Kidney (tissue), 22 donors: Measurements from ENCODE around the gene ANKRA2. TPM values are rescaled to one million over a fixed set of nuclear protein-coding genes. Genes with fewer than 3 reads are reported as not detected.

Source experiments
- DNase-seq, 5 donors: peaks; one replicate each; pipeline ENCODE4 v3.0.0-alpha.2; 2013 to 2020
- FAIRE-seq: peaks from 2 replicates; lab custom pipeline; 2012; peaks lifted over from hg19 to GRCh38; lab: Jason Lieb, UNC
- H3K27ac ChIP-seq, 2 donors: one replicate each; pipeline ENCODE4 v1.7.0; 2013; ENCODE audit warnings: low read depth in 2 of 2, low read length in 2 of 2, inconsistent platforms in 1 of 2
- H3K27me3 ChIP-seq: one replicate; pipeline ENCODE4 v1.7.1; 2013; ENCODE audit warnings: low read length, inconsistent platforms; ENCODE audit not compliant: control insufficient read depth, insufficient read depth
- H3K36me3 ChIP-seq, 3 donors: one replicate each; pipeline versions ENCODE4 v1.7.0 to v1.7.1; 2013; ENCODE audit warnings: low read length in 3 of 3, control low read depth in 1 of 3, inconsistent platforms in 1 of 3; ENCODE audit not compliant: insufficient read depth in 3 of 3, control insufficient read depth in 2 of 3
- H3K4me1 ChIP-seq, 3 donors: one replicate each; pipeline versions ENCODE4 v1.7.0 to v1.7.1; 2013; ENCODE audit warnings: low read length in 3 of 3, inconsistent platforms in 1 of 3, low read depth in 1 of 3; ENCODE audit not compliant: control insufficient read depth in 2 of 3, insufficient read depth in 2 of 3
- H3K4me3 ChIP-seq, 3 donors: one replicate each; pipeline versions ENCODE4 v1.7.0 to v1.8.1; 2013; ENCODE audit warnings: low read length in 3 of 3, control low read depth in 1 of 3, inconsistent platforms in 1 of 3
- H3K9ac ChIP-seq, 3 donors: one replicate each; pipeline versions ENCODE4 v1.7.0 to v1.7.1; 2013; ENCODE audit warnings: low read length in 3 of 3, control low read depth in 1 of 3, inconsistent platforms in 1 of 3
- H3K9me3 ChIP-seq, 3 donors: one replicate each; pipeline versions ENCODE4 v1.7.0 to v1.7.1; 2013; ENCODE audit warnings: low read length in 3 of 3, control low read depth in 1 of 3, inconsistent platforms in 1 of 3; ENCODE audit not compliant: control insufficient read depth in 2 of 3, insufficient read depth in 1 of 3
- intact Hi-C: fragments of 100-400 bp; cut with DNase I; formaldehyde crosslinking; loops from one replicate; pipeline ENCODE4 v1.11.1; 2022
- long read RNA-seq, 10 donors: library from polyadenylated mRNA in 1 of 10; unstranded in 1 of 10; transcript quantifications; one replicate each; pipeline ENCODE4 v2.0.0 and lab custom pipeline, GENCODE V29; 2021 to 2026
- polyA plus RNA-seq: library from polyadenylated mRNA; stranded (reverse); fragments of 350-450 nt; fragmentation: Illumina TruSeq; extraction: RNeasy Lipid Tissue Mini Kit (QIAGEN cat#74804); gene quantifications from one replicate; pipeline ENCODE4 v1.2.3, GENCODE V29; 2014; ENCODE audit warnings: low read depth, low replicate concordance; ENCODE audit not compliant: insufficient read depth
- total RNA-seq: library from RNA; stranded (reverse); fragmentation: NEBNext Ultra II Directional; extraction: Animal tissue kit (Norgen Biotek cat#: 25700); gene quantifications from one replicate; pipeline ENCODE4 v1.2.1, GENCODE V29; 2021
- TF ChIP-seq, protein P1 (sequence below): IDR thresholded peaks from 3 replicates; pipeline ENCODE4 v1.5.1; 2012; ENCODE audit warnings: mild to moderate bottlenecking, moderate library complexity, borderline replicate concordance; ENCODE audit not compliant: insufficient read depth; ENCODE audit errors: extremely low read depth
- donor health status: control.
- donor health status: control.
- donor health status: control.
- donor health status: control.
- donor health status: control.
- donor health status: DM: yes; HTN: yes; CAD: no.
- donor health status: Normal renal cell carcinoma (clear cell type).

ANKRA2 gene, protein sequence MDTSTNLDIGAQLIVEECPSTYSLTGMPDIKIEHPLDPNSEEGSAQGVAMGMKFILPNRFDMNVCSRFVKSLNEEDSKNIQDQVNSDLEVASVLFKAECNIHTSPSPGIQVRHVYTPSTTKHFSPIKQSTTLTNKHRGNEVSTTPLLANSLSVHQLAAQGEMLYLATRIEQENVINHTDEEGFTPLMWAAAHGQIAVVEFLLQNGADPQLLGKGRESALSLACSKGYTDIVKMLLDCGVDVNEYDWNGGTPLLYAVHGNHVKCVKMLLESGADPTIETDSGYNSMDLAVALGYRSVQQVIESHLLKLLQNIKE
- total RNA-seq (22.3 TPM), polyA plus RNA-seq (8.4 TPM)
- long read RNA-seq, donor 1, transcript ANKRA2-201 (9 exons, 2,063 nt): major isoform, 6 of 11 reads
- long read RNA-seq, donor 1, partial matches to known transcripts: 0 of 11 reads
- long read RNA-seq, donor 1, other reads (novel, unspliced or antisense): 0 of 11 reads
- long read RNA-seq, donor 2, transcript ANKRA2-208 (4 exons, 1,298 nt): minor isoform, 5 of 30 reads
- long read RNA-seq, donor 2, transcript ANKRA2-205 (2 exons, 573 nt): major isoform, 16 of 30 reads
- long read RNA-seq, donor 2, partial matches to known transcripts: 0 of 30 reads
- long read RNA-seq, donor 2, other reads (novel, unspliced or antisense): 0 of 30 reads
- long read RNA-seq, donor 3, transcript ANKRA2-205 (2 exons, 573 nt): major isoform, 10 of 18 reads
- long read RNA-seq, donor 3, partial matches to known transcripts: 0 of 18 reads
- long read RNA-seq, donor 3, other reads (novel, unspliced or antisense): 0 of 18 reads
- long read RNA-seq, donor 4, transcript ANKRA2-205 (2 exons, 573 nt): major isoform, 26 of 34 reads
- long read RNA-seq, donor 4, partial matches to known transcripts: 0 of 34 reads
- long read RNA-seq, donor 4, other reads (novel, unspliced or antisense): 0 of 34 reads
- long read RNA-seq, donor 5, partial matches to known transcripts: 0 of 2 reads
- long read RNA-seq, donor 5, other reads (novel, unspliced or antisense): 0 of 2 reads
- long read RNA-seq, donor 6, transcript ANKRA2-205 (2 exons, 573 nt): major isoform, 16 of 21 reads
- long read RNA-seq, donor 6, partial matches to known transcripts: 0 of 21 reads
- long read RNA-seq, donor 6, other reads (novel, unspliced or antisense): 0 of 21 reads
- long read RNA-seq, donor 7, transcript ANKRA2-201 (9 exons, 2,063 nt): major isoform, 11 of 20 reads
- long read RNA-seq, donor 7, partial matches to known transcripts: 0 of 20 reads
- long read RNA-seq, donor 7, other reads (novel, unspliced or antisense): 8 of 20 reads
- long read RNA-seq, donor 8, transcript ANKRA2-205 (2 exons, 573 nt): major isoform, 11 of 14 reads
- long read RNA-seq, donor 8, partial matches to known transcripts: 0 of 14 reads
- long read RNA-seq, donor 8, other reads (novel, unspliced or antisense): 0 of 14 reads
- long read RNA-seq, donor 9, partial matches to known transcripts: 0 of 5 reads
- long read RNA-seq, donor 9, other reads (novel, unspliced or antisense): 0 of 5 reads
- long read RNA-seq, donor 10, transcript ANKRA2-205 (2 exons, 573 nt): major isoform, 16 of 28 reads
- long read RNA-seq, donor 10, transcript ANKRA2-206 (2 exons, 447 nt): minor isoform, 8 of 28 reads
- long read RNA-seq, donor 10, partial matches to known transcripts: 0 of 28 reads
- long read RNA-seq, donor 10, other reads (novel, unspliced or antisense): 0 of 28 reads

DNA sequence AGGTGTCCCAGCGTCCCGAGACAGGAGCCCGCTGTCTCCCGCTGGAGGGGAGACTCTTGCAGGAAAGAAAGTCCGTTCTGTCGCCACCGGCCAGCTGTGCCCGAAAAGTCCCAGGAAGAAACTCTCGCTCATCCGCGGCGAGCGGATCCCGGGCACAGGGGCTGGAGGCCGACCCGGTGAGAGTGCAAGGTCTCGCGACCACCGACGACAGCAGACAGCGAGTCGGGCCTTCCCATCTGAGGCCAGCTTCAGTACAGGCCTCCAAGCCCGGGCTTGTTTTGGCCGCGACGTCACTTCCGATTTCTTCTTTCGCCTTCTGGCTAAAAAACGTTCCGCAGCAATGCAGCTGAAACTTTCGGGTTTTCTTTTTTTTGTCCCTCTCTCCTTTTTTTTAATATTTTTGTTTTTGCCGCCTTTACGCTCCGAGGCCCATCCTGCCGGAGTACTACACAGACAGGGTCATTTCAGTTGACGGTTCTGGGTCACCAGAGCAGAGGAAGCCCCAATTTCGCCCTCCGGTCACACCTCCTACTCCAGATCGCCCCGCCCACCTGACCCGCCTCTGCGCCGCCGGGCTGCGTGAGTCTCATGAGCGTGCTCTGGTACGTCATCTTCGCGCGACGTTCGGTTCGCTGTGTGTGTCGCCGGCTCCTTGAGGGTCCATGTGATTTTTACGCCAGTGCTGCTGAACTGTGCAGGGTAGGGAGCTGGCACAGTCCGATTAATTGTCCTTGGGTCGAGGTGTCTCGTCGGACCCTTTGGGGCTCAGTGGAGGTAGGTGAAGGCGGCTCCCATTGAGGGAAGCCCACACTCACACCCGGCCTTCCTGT, at the start of gene ANKRA2, which contains the start of gene UTP15:
Gene ANKRA2, minus strand, starts transcription at position 501 of the 830 bp plus-strand sequence. CDS start 2,758 bp downstream, outside the sequence.
Gene UTP15, plus strand, starts transcription at position 605 of the 830 bp plus-strand sequence. CDS start 1,602 bp downstream, outside the sequence.
- Histone ChIP-seq H3K9ac (peak within 1 kb of the TSS; percentile 96 to 99 (median 98)), H3K27ac (peak within 1 kb of the TSS; percentile 89), H3K9me3 (no peaks in the 10 kb centered on the region), H3K4me3 (peak within 1 kb of the TSS; percentile 98 to 100 (median 99)), H3K36me3 (peaks cover 5 to 10% (median 7%) of the 10 kb centered on the region in 3 donors), H3K27me3 (no peaks in the 10 kb centered on the region), H3K4me1 (peaks cover 0 to 16% (median 9%) of the 10 kb centered on the region in 3 donors)
- no peak for FAIRE-seq
- intact Hi-C loops: no loop called here
- TF ChIP-seq, protein P1, sequence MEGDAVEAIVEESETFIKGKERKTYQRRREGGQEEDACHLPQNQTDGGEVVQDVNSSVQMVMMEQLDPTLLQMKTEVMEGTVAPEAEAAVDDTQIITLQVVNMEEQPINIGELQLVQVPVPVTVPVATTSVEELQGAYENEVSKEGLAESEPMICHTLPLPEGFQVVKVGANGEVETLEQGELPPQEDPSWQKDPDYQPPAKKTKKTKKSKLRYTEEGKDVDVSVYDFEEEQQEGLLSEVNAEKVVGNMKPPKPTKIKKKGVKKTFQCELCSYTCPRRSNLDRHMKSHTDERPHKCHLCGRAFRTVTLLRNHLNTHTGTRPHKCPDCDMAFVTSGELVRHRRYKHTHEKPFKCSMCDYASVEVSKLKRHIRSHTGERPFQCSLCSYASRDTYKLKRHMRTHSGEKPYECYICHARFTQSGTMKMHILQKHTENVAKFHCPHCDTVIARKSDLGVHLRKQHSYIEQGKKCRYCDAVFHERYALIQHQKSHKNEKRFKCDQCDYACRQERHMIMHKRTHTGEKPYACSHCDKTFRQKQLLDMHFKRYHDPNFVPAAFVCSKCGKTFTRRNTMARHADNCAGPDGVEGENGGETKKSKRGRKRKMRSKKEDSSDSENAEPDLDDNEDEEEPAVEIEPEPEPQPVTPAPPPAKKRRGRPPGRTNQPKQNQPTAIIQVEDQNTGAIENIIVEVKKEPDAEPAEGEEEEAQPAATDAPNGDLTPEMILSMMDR: no peak
- peak; percentile 99 to 100 (median 99) for DNase-seq

DNA sequence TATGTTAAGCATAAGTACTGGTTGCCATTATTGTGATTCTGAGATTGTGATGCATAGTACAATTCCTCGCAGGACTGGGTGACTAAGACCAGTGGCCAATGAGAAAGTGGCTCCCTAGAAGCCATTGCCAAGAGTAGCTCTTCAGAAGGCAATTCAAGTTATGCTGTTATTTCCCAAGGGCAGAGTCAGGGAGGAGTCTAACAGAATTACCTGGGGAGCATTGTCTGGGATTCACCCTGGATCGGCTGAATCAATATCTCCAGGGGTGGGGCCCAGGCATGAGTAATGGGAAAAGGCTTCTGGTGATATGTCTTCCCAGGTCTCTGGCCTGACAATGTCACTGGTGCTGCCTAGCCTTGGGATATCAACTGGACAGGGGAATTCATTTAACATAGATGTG, 49.6 kb upstream of the ANKRA2 start:
- Histone ChIP-seq H3K36me3 (no peaks in the 10 kb centered on the region), H3K9ac (no peak overlapping the region), H3K4me3 (no peak overlapping the region), H3K9me3 (no peaks in the 10 kb centered on the region), H3K27me3 (no peaks in the 10 kb centered on the region), H3K27ac (no peak overlapping the region), H3K4me1 (no peaks in the 10 kb centered on the region)
- DNase-seq: no peak
- intact Hi-C loops: no loop called here
- TF ChIP-seq, protein P1: no peak
- FAIRE-seq: no peak
